GM20000 (cell line): ENCODE results near the gene CST9L.

Source experiments
- DNase-seq: peaks from one replicate; pipeline ENCODE4 v3.0.0; 2012; ENCODE audit warnings: low spot score
- TF ChIP-seq, protein P1 (sequence below): IDR thresholded peaks from 2 replicates; pipeline ENCODE4 v1.5.1; 2012; ENCODE audit warnings: mild to moderate bottlenecking, control low read depth; ENCODE audit errors: extremely low read depth, missing control alignments

The CST9L gene

DNA sequence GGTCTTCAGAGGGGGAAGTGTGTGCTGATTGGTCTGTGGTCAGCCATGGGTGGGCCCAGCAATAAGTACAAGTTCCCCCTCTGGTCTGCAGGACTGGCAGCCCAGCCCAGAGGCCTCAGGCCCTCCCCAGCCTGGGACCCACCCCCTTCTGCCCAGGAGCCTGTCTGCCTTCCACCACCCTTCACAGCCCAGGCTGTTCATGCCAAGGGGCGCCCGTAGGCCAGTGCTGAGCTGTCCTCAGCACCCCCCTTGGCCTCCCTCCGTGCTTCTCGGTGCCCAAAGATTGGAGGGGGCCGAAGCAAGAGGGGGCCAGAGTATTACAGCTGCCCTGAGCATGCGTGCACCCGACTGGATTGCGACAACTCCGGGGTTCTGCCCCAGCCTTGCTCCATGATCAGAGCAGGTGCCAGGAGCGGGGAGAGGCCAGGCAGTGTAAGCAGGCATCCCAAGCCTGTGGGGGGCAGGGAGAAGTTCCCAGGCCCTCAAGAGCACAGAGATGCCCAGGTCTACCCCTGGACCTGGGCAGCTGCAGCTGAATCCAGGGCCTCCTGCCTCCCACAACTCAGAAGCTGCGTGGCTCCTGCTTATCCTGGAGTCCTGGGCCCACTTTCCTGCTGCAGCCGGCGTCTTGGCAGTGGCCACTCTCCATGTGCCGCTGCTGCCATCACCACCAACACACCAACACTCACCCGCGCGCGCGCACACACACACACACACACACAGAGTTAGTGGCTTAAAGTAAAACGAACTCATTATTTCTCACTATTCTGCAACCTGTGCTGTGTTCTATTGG lies 33.3 kb downstream of the CST9L start:
- TF ChIP-seq, protein P1, sequence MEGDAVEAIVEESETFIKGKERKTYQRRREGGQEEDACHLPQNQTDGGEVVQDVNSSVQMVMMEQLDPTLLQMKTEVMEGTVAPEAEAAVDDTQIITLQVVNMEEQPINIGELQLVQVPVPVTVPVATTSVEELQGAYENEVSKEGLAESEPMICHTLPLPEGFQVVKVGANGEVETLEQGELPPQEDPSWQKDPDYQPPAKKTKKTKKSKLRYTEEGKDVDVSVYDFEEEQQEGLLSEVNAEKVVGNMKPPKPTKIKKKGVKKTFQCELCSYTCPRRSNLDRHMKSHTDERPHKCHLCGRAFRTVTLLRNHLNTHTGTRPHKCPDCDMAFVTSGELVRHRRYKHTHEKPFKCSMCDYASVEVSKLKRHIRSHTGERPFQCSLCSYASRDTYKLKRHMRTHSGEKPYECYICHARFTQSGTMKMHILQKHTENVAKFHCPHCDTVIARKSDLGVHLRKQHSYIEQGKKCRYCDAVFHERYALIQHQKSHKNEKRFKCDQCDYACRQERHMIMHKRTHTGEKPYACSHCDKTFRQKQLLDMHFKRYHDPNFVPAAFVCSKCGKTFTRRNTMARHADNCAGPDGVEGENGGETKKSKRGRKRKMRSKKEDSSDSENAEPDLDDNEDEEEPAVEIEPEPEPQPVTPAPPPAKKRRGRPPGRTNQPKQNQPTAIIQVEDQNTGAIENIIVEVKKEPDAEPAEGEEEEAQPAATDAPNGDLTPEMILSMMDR, result no peak

DNA sequence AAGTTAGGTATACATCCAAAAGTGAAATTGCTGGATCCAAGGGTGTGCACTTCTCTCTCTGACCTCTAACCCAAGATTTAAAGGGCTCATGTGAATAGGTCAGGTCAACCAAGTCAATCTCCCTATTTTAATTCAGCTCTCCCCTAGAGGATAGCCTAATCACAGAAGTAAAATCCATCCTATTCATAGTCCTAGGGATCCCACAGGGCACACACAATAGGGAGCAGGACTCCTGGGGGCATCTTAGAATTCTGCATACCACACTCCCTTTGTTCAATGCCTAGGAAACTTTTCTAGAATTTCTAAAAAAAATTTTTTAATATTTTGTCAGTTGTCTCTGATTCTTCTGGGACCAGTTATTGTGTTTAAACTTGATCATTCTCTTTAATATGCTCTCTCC lies 35.1 kb downstream of the CST9L start:
- no peak for DNase-seq
- TF ChIP-seq, protein P1, result no peak

More for the DNA sequence above, 33.3 kb downstream of the CST9L start:
- DNase-seq, result no peak

DNA sequence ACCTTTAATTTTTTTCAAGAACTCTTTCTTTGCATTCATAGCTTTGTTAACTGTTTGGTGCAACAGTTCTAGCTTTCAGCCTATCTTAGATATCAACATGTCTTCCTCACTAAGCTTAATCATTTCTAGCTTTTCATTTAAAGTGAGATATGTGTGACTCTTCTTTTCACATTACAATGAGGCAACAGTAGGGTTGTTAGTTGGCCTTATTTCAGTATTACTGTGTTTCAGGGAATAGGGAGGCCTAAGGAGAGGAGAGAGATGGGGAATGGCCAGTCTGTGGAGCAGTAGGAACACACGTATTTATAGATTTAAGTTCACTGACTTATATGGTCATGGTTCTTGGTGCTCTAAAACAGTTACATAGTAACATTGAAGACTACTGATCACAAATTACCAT lies 35.8 kb downstream of the CST9L start:
- TF ChIP-seq, protein P1, result no peak
- no peak for DNase-seq

DNA sequence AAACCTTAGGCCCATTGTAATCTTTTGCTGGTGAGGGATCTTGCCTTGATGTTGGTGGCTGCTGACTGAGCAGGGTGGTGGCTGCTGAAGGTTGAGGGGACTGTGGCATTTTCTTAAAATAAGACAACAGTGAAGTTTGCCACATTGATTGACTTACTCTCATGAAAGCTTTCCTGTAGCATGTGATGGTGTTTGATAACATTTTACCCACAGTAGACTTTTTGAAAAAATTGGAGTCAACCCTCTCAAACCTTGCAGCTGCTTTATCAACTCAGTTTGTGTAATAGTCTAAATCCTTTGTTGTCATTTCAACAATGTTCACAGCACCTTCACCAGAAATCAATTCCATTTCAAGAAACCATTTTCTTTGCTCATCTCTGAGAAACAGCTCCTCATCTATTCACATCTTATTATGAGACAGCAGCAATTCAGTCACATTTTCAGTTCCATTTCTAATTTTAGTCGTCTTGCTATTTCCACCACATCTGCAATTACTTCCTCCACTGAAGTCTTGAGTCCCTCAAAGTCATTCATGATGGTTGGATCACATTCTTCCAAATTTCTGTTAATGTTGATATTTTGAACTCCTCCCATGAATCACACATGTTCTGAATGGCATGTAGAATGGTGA lies 37.2 kb downstream of the CST9L start:
- DNase-seq, result no peak

DNA sequence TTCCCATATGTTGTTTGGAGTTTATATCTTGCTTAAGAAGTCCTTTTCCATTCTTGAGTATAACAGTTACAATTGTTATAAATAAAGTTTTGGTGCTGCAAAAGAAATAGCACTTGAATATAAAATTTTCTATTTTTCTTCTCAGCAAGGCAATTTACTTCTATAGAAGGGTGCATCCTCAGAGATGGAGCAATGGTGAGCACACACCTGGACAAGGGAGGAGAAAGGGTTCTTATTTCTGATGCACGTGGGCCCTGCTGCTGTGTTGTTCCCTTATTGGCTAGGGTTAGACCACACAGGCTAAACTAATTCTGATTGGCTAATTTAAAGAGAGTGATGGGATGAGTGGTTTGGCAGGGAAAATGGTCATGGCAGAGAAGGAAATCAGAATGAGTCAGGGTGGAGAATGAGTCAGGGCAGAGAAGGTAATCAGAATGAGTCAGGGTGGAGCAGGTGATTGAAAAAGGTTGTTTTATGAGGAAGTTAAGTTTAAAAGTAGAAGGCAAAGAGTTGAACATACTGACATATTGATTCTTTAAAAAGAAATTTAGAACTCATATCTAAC lies 39.3 kb downstream of the CST9L start:
- no peak for DNase-seq
- TF ChIP-seq, protein P1, result no peak

More for the DNA sequence above, 37.2 kb downstream of the CST9L start:
- TF ChIP-seq, protein P1, result no peak

DNA sequence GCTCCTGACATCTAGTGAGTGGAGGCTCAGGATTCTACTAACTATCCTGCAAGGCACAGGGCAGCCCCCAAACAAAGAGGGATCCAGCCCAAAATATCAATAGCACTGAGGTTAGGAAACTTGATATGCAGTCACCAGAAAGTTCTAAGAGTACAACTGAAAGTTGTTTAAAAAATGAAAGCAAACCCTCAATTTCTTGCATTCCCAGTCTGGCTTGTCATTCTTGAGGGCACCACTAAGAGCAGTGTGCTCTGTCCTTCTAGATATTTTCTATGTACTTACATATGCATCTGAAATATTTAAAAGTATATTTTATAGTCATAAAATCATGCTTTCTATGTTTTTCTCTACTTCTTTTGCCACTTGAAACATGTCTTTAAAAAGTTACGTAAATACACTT lies 41.4 kb downstream of the CST9L start:
- DNase-seq, result no peak
- TF ChIP-seq, protein P1, result no peak

DNA sequence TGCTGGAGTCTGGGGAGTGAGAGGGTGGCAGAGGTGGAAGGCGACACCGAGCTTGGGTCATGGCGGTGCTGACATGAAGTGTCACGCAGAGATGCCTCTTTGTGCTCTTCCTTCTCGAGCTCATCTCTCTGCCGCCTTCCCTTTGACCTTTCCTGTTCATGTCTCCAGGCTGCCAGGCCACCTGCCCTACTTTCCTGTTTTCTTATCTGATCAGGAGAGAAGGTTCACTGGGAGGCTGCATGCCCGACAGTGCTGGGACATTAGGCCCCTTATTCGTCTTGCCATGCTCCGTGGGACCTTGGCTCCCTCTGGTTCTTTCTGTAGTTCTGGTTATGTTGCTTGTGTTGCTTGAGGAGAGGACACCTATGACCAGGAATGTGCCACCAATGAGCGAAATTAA lies 44.1 kb downstream of the CST9L start:
- DNase-seq, result no peak
- TF ChIP-seq, protein P1, result no peak
